Gastrocnemius medialis (tissue), 4 donors: ENCODE data around the gene DZIP1L.

ENCODE experiments used
- CTCF ChIP-seq, 5 experiments: fragments of 450-650 bp in 3 of 5; fragments of 200-600 bp in 2 of 5; sonication (generic) in 2 of 5; IDR thresholded peaks in 4 of 5; conservative IDR thresholded peaks in 1 of 5; 1 replicate in 4 of 5; 2 replicates in 1 of 5; pipeline ENCODE4 v1.5.1; 2016 to 2019; ENCODE audit warnings: antibody characterized with exemption in 5 of 5, mild to moderate bottlenecking in 3 of 5, moderate library complexity in 3 of 5
- POLR2A ChIP-seq, 2 donors: fragments of 450-650 bp; IDR thresholded peaks; one replicate each; pipeline ENCODE4 v1.6.1; 2017; ENCODE audit warnings: antibody characterized with exemption in 2 of 2, mild to moderate bottlenecking in 2 of 2, moderate library complexity in 2 of 2

- TF ChIP-seq CTCF (IDR thresholded peaks at IDR 0.05 in 4 of 5, conservative IDR thresholded peaks at IDR 0.05 in 1 of 5) (no peak), POLR2A (IDR thresholded peaks at IDR 0.05) (no peak)
Measured at GRCh38 chr3:138136201-138136600, 20.8 kb upstream of the DZIP1L start.
